HG02642 (cell line): ENCODE measurements around the gene ITGAE.
"Not testable (repeated sequence)": the region's sequence is repeated elsewhere in the genome, so short reads cannot be mapped to it uniquely, and the experiment has no call there.

Source experiments
- ATAC-seq: cut with Tn5 transposase; IDR thresholded peaks from one replicate; pipeline ENCODE4 v1.9.1; 2021; ENCODE audit warnings: mild to moderate bottlenecking; ENCODE audit not compliant: unreplicated experiment, poor library complexity

ITGAE gene

DNA sequence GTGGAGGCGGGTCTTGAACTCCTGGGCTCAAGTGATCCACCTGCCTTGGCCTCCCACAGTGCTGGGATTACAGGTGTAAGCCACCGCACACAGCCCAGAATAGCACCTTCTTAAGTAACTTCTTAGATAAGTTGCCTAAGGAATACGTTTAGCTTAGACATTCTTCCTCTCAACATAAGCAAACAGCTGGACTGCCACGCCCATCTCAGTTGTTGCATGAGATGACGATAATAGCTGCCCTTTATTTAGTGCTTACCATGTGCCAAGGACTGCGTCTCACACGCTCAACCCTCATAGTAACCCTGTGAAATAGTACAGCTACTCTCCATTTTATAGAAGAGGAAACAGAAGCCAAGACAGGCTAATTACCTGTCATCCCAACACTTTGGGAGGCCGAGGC is 65.5 kb downstream of the ITGAE start:
- ATAC-seq, result no peak

- ATAC-seq, result not testable (repeated sequence)
Measured at GRCh38 chr17:3734911-3735276, 66.1 kb downstream of the ITGAE start.

DNA sequence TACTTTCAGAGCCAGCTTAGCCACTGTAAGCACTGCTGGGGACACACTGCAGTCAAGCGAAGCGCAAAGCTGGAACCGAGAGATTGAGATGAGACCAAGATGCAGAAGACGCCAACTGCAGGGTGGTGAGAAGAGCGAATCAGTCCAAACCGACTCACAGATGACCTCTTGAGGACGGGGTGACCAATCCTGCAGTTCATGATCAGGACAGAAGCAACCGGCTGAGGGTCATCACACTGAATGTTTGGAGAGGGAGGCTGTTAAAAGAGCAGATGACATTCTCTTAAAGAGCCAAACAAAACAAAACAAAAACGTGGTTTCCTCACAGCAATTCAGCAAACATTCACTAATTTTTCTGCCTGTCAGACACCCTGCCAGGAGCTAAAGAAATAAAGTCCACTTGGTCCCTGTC is 68.8 kb downstream of the ITGAE start:
- ATAC-seq, result peak; percentile 76

GRCh38 chr17:3730881-3731429 is 70.0 kb downstream of the ITGAE start:
- ATAC-seq, result no peak

GRCh38 chr17:3729881-3730280 is 71.1 kb downstream of the ITGAE start:
- ATAC-seq, result no peak

DNA sequence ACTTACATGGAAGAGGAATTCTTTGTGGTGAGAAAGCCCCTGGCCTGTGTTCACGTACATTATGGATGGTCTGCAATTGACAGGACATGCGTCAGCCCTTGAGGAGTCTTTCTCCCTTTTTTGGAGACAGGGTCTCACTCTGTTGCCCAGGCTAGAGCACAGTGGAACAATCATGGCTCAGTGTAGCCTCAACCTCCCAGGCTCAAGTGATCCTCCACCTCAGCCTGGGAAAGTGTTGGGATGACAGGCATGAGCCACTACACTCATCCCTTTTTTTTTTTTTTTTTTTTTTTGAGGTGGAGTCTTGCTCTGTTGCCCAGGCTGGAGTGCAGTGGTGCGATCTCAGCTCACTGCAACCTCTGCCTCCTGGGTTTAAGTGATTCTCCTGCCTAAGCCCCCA is 72.9 kb downstream of the ITGAE start:
- ATAC-seq, result not testable (repeated sequence)

DNA sequence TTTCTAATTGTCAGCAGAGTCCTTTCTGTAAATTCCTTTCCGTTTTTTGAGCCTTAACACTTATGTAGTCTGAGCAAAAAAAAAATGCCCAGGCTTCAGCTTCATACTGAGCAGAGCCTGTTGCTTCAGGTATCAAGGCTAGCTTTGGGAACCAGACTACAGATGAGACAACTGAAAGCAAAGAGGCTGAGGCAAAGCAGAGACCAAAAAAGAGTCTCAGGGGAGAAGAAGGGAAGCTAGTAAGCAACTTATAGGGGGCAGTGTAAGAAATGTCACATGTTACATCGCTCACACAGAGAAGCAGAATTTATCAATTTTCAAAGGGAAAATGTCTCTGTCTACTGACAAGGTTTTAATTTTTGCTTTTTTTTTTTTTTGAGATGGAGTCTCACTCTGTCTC is 73.9 kb downstream of the ITGAE start:
- no peak for ATAC-seq

DNA sequence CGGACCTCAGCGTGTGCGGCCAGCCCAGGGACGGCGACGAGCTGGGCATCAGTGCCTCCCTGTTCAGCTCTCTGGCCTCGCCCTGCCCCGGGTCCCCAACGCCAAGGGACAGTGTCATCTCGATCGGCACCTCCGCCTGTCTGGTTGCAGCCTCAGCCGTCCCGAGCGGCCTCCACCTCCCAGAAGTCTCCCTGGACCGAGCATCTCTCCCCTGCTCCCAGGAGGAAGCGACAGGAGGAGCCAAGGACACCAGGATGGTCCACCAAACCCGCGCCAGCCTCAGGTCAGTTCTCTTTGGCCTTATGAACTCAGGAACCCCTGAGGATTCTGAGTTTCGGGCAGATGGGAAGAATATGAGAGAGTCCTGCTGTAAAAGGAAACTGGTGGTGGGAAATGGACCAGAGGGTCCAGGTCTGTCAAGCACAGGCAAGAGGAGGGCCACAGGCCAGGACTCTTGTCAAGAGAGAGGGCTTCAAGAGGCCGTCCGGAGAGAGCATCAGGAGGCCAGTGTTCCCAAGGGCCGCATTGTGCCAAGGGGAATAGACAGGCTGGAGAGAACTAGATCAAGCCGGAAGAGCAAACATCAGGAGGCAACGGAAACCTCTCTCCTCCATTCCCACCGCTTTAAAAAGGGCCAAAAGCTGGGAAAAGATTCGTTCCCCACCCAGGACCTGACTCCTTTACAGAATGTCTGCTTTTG is 76.5 kb downstream of the ITGAE start:
- no peak for ATAC-seq

DNA sequence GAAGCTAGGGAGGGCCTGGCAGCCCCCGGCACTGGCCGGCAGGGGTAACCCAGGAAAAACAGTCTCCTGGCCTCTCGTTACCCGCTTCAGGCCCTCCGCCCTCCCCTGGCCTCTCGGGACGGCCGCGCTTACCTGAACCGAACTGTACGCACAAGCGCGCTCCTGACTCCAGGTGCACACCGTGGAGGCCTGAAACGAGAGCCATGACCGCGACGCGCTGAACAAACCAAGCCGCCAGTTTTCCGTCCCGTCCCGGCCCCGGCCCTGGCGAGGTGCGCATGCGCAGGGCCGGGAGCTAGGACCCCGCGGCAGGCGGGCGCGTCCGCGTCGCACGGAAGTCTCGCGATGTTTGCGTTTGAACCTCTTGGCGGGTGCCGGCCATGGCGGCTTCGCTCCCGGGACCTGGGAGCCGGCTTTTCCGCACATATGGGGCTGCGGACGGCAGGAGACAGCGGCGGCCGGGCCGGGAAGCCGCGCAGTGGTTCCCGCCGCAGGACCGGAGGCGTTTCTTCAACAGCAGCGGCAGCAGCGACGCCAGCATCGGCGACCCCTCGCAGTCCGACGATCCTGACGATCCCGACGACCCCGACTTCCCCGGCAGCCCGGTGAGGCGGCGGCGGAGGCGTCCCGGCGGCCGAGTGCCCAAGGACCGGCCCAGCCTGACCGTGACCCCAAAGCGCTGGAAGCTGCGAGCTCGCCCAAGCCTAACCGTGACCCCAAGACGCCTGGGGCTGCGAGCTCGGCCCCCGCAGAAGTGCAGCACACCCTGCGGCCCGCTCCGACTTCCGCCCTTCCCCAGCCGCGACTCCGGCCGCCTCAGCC is 77.2 kb downstream of the ITGAE start, which contains the start of gene HASPIN:
Gene HASPIN (plus strand): TSS at position 348 of the 822 bp plus-strand sequence. CDS start 33 bp downstream, at position 381.
- peak; percentile 93 for ATAC-seq

GRCh38 chr17:3723188-3723555 is 77.8 kb downstream of the ITGAE start:
- ATAC-seq, result no peak

- no peak for ATAC-seq
Measured at GRCh38 chr17:3722716-3723115, 78.3 kb downstream of the ITGAE start.

- ATAC-seq, result no peak
Measured at GRCh38 chr17:3719265-3719664, 81.7 kb downstream of the ITGAE start.

GRCh38 chr17:3718201-3718600 is 82.8 kb downstream of the ITGAE start:
- no peak for ATAC-seq

GRCh38 chr17:3715296-3715695 is 85.7 kb downstream of the ITGAE start:
- ATAC-seq, result no peak

- no peak for ATAC-seq
Measured at GRCh38 chr17:3712811-3713463, 88.1 kb downstream of the ITGAE start.

DNA sequence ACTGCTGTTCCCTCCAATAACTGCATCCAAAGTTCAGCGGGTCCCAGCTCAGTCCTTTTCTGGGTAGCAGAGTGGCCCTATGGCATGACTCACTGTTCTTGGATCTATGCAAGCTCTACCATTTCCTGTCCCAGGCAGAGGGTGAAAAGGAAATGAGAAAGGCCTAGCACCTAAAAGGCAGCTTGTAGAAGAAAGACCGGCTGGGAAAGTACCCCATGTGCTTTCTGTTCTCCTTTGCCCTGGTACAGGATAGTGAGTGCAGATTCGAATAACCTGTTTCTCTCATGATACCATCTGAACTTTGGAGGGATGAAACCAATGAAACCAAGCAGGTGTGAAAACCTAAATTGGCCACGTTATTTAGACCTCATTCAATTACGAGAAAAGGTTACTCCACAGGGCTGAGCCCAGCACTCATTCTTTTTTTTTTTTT is 90.0 kb downstream of the ITGAE start:
- peak; percentile 92 for ATAC-seq

DNA sequence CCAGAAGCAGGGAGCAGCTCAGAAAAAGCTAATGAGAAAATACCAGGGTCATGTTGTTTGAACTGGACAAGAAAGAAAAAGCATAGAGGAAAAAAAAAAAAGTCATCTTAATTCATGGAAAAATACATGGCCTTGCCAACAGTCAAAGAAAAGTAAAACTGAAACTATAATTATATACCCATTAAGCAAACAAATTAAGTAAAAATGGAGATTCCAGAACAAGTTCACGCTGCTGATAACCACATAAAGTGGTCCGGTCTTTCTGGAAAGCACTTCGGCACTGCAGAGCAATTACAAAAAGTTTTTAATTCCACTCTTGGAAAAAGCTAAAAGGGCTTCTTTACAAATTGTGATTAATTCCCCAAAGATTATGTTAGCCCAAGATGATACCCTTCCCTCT is 92.6 kb downstream of the ITGAE start:
- no peak for ATAC-seq

DNA sequence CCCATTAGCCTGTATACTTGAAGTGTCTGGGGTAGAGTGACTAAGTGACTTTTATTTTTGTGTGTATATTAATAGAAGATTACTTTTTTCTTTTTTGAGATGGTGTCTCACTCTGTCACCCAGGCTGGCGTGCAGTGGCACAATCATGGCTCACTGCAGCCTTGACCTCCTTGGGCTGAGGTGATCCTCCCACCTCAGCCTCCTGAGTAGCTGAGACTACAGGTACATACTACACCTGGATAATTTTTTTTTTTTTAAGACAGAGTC is 95.3 kb downstream of the ITGAE start:
- not testable (repeated sequence) for ATAC-seq

DNA sequence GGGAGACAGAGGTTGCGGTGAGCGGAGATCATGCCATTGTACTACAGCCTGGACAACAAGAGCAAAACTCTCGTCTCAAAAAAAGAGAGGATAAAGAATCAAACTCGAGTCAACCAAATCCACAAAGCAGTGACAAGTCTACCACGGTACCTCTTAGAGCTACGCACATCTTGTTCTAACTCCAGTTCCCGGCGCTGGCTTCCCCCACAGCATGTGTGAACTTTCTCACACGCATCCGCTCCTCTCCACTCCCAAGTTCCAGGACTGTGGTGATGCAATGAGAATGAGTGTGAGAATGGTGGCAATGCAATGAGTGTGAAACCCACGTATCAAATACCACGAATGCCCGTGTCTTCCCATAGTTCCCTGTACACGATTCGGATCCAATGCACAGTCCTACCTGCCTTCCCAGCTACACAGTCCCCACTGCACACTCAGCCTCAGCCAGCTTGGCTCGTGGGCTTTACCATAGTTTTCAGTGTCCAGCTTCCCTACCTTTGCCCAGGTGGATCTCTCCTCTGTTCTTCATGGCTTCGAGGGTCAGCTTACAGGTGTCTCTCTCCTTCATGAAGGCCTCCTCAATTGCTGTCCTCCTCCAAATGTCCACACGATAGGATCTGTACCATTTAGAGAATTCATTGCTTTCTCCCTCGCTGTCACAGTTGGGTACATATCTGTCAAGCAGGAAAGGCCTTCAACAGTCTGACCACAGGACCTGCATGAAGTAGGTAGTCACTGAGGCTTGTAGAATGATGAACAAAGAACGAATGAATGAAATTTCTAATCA is 95.9 kb downstream of the ITGAE start:
- no peak for ATAC-seq

GRCh38 chr17:3702041-3702539 is 98.9 kb downstream of the ITGAE start:
- ATAC-seq, result not testable (repeated sequence)
